ENCODE measurements around the gene ADAMTS20. TPM values are rescaled to one million over a fixed set of nuclear protein-coding genes. Genes with fewer than 3 reads are reported as not detected.

The ADAMTS20 gene
- total and polyA plus RNA-seq, 10 of the 15 experiments (the other 5 are each of a cell fraction or from before 2014, with no cell fraction given), result 0.33 TPM; not detected in 9

DNA sequence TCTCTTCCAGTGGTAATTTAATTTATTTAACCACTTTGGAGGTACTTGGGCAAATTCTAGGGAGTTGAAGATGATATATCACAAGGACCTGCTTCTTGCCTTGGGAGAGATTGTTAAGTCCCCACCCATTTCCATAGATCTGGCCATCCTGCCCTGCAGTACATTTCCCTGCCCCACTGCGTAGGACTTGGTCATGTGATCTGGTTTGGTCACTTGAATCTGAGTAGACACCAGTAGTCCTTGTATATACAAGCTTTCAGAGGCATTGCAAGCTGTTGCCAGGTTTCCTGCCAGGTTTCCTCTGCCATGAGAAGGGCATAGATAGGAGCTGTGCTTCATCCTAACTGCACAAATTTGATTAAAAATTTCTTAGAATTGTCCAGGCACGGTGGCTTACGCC lies 200.0 kb downstream of the ADAMTS20 start:
- TF ChIP-seq, protein P1, sequence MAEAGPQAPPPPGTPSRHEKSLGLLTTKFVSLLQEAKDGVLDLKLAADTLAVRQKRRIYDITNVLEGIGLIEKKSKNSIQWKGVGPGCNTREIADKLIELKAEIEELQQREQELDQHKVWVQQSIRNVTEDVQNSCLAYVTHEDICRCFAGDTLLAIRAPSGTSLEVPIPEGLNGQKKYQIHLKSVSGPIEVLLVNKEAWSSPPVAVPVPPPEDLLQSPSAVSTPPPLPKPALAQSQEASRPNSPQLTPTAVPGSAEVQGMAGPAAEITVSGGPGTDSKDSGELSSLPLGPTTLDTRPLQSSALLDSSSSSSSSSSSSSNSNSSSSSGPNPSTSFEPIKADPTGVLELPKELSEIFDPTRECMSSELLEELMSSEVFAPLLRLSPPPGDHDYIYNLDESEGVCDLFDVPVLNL (IDR thresholded peaks at IDR 0.05; ENCODE audit: low read depth, low read length), result no peak
- no peak for TF ChIP-seq NFXL1 (IDR thresholded peaks at IDR 0.05; ENCODE audit: borderline replicate concordance)
- no peak for TF ChIP-seq CEBPB (IDR thresholded peaks at IDR 0.05; ENCODE audit: borderline replicate concordance in 1 of 2, low read depth in 2 of 2, low read length in 2 of 2)
- no peak for TF ChIP-seq BMI1 (IDR thresholded peaks at IDR 0.05; ENCODE audit: borderline replicate concordance)
- no peak for TF ChIP-seq EED (IDR thresholded peaks at IDR 0.05; ENCODE audit: low read depth)
- TF ChIP-seq, protein P2, sequence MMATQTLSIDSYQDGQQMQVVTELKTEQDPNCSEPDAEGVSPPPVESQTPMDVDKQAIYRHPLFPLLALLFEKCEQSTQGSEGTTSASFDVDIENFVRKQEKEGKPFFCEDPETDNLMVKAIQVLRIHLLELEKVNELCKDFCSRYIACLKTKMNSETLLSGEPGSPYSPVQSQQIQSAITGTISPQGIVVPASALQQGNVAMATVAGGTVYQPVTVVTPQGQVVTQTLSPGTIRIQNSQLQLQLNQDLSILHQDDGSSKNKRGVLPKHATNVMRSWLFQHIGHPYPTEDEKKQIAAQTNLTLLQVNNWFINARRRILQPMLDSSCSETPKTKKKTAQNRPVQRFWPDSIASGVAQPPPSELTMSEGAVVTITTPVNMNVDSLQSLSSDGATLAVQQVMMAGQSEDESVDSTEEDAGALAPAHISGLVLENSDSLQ (IDR thresholded peaks at IDR 0.05), result no peak
- no peak for TF ChIP-seq CHD2 (IDR thresholded peaks at IDR 0.05; ENCODE audit: borderline replicate concordance, low read depth, low read length)
- no peak for TF ChIP-seq MYC (IDR thresholded peaks at IDR 0.05; ENCODE audit: insufficient read depth, insufficient read length, insufficient replicate concordance, low read length, severe bottlenecking)
- no peak for TF ChIP-seq ESRRA (IDR thresholded peaks at IDR 0.05; ENCODE audit: low read length)
- no peak for TF ChIP-seq RELA (IDR thresholded peaks at IDR 0.05; ENCODE audit: borderline replicate concordance, partially characterized antibody)
- TF ChIP-seq, protein P3, sequence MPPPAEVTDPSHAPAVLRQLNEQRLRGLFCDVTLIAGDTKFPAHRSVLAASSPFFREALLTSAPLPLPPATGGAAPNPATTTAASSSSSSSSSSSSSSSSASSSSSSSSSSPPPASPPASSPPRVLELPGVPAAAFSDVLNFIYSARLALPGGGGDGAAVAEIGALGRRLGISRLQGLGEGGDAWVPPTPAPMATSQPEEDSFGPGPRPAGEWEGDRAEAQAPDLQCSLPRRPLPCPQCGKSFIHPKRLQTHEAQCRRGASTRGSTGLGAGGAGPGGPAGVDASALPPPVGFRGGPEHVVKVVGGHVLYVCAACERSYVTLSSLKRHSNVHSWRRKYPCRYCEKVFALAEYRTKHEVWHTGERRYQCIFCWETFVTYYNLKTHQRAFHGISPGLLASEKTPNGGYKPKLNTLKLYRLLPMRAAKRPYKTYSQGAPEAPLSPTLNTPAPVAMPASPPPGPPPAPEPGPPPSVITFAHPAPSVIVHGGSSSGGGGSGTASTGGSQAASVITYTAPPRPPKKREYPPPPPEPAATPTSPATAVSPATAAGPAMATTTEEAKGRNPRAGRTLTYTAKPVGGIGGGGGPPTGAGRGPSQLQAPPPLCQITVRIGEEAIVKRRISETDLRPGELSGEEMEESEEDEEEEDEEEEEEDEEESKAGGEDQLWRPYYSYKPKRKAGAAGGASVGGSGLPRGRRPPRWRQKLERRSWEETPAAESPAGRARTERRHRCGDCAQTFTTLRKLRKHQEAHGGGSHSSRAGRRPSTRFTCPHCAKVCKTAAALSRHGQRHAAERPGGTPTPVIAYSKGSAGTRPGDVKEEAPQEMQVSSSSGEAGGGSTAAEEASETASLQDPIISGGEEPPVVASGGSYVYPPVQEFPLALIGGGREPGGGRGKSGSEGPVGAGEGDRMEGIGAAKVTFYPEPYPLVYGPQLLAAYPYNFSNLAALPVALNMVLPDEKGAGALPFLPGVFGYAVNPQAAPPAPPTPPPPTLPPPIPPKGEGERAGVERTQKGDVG (CRISPR knock-in tag; IDR thresholded peaks at IDR 0.05), result no peak
- no peak for TF ChIP-seq JUNB (IDR thresholded peaks at IDR 0.05)
- no peak for TF ChIP-seq EGR1 (IDR thresholded peaks at IDR 0.05; ENCODE audit: borderline replicate concordance in 1 of 2, low read depth in 2 of 2, low read length in 2 of 2)
- no peak for TF ChIP-seq ZZZ3 (IDR thresholded peaks at IDR 0.05; ENCODE audit: control insufficient read depth, insufficient read length, low read depth)
- TF ChIP-seq RFX5 (IDR thresholded peaks at IDR 0.05; ENCODE audit: low read depth, low read length), result no peak
- TF ChIP-seq KLF5 (IDR thresholded peaks at IDR 0.05; ENCODE audit: partially characterized antibody), result no peak
- no peak for TF ChIP-seq NFYB (IDR thresholded peaks at IDR 0.05; ENCODE audit: insufficient read depth, low read depth, low read length)
- no peak for TF ChIP-seq POLR2AphosphoS2 (IDR thresholded peaks at IDR 0.05; ENCODE audit: low read depth, low read length)
- no peak for TF ChIP-seq CREM (IDR thresholded peaks at IDR 0.05; ENCODE audit: low read depth)
- H3K9ac ChIP-seq (ENCODE audit: control insufficient read depth, insufficient read depth, low read length), result no peak overlapping the region
- no peaks in the 10 kb centered on the region for H3K4me1 ChIP-seq (ENCODE audit: control insufficient read depth, insufficient read depth, low read length)
- ATAC-seq, result no peak
- H2AFZ ChIP-seq (ENCODE audit: control insufficient read depth, low read depth, low read length), result no peak overlapping the region
- POLR2A ChIA-PET, result no interaction called here
- SMC1A ChIA-PET (ENCODE audit: uncharacterized antibody, unreplicated experiment), result no interaction called here
- no peaks in the 10 kb centered on the region for H3K79me2 ChIP-seq (ENCODE audit: control insufficient read depth, insufficient read depth, low read length)
- in situ Hi-C loops (cut with MboI) (no loop called here), intact Hi-C loops (cut with micrococcal nuclease; ENCODE audit: unreplicated experiment) (loop anchor here (5.0 kb wide), 1 partner anchor 325 kb away; no protein-coding TSS in a partner anchor)
- no peak overlapping the region for H3K27ac ChIP-seq (ENCODE audit: control insufficient read depth, insufficient read depth)
- RAD21 ChIA-PET (ENCODE audit: unreplicated experiment), result no interaction called here
- no peak overlapping the region for H3K4me3 ChIP-seq
- no peaks in the 10 kb centered on the region for H4K20me1 ChIP-seq (ENCODE audit: control insufficient read depth, insufficient read depth)
- no peaks in the 10 kb centered on the region for H3K27me3 ChIP-seq (replicated peaks in 1 of 2; ENCODE audit: control insufficient read depth in 2 of 2, insufficient read depth in 2 of 2, low read length in 1 of 2)
- no peak for FAIRE-seq
- no peak overlapping the region for H3K4me2 ChIP-seq (ENCODE audit: control insufficient read depth, insufficient read depth)
- DNase-seq (ENCODE audit: low read depth, low spot score), result no peak
- CTCF ChIA-PET, result no interaction called here
- no TSS peak for BruUV-seq (replicated peaks)
- 21% methylated on average over 3 of the region's 3 CpGs for WGBS (ENCODE audit: insufficient coverage, insufficient replicate concordance, low lambda C conversion rate, missing lambda C conversion rate)
- H3K36me3 ChIP-seq (ENCODE audit: control insufficient read depth in 2 of 2, insufficient read depth in 2 of 2, low read length in 1 of 2), result no peaks in the 10 kb centered on the region
- no peaks in the 10 kb centered on the region for H3K9me3 ChIP-seq (replicated peaks; ENCODE audit: control insufficient read depth, insufficient read depth, low read length)

Measured in GM12878 (cell line).